Upper lobe of left lung (tissue), 6 donors: Measurements from ENCODE around the gene NEURL4. TPM values are rescaled to one million over a fixed set of nuclear protein-coding genes. Genes with fewer than 3 reads are reported as not detected.

Experiments used
- ATAC-seq, 2 donors: fragments of 200-7000 bp; cut with Tn5 transposase; one replicate each; pipeline ENCODE4 v1.9.1; 2022; ENCODE audit warnings: mild to moderate bottlenecking in 2 of 2, moderate library complexity in 2 of 2; ENCODE audit not compliant: low FRiP score in 2 of 2
- DNase-seq, 2 donors: peaks; one replicate each; pipeline ENCODE4 v3.0.0-alpha.2; 2019 to 2020
- H3K27ac ChIP-seq, 4 donors: fragments of 200-600 bp; sonication (generic); one replicate each; pipeline ENCODE4 v1.5.1; 2016 to 2019
- H3K27me3 ChIP-seq, 4 donors: fragments of 200-600 bp; sonication (generic); one replicate each; pipeline ENCODE4 v1.5.1; 2017 to 2019
- H3K36me3 ChIP-seq, 4 donors: fragments of 200-600 bp; sonication (generic); one replicate each; pipeline ENCODE4 v1.5.1; 2016 to 2019
- H3K4me1 ChIP-seq, 4 donors: fragments of 200-600 bp; sonication (generic); one replicate each; pipeline ENCODE4 v1.5.1; 2018 to 2019
- H3K4me3 ChIP-seq, 4 donors: fragments of 200-600 bp; sonication (generic); one replicate each; pipeline ENCODE4 v1.5.1; 2017 to 2019; ENCODE audit warnings: mild to moderate bottlenecking in 2 of 4, moderate library complexity in 1 of 4
- H3K9me3 ChIP-seq, 4 donors: fragments of 200-600 bp; sonication (generic); one replicate each; pipeline ENCODE4 v1.5.1; 2018 to 2019
- CTCF ChIP-seq, 6 experiments: fragments of 450-650 bp in 4 of 6; fragments of 200-600 bp in 2 of 6; sonication (generic) in 2 of 6; IDR thresholded peaks; one replicate each; pipeline ENCODE4 v1.5.1; 2016 to 2019; ENCODE audit warnings: antibody characterized with exemption in 6 of 6
- EP300 ChIP-seq, 4 donors: sonication (generic); formaldehyde crosslinking; IDR thresholded peaks; one replicate each; pipeline ENCODE4 v1.5.1; 2017; ENCODE audit warnings: antibody characterized with exemption in 4 of 4, control low read depth in 2 of 4
- POLR2A ChIP-seq, 4 donors: fragments of 450-650 bp; IDR thresholded peaks; one replicate each; pipeline ENCODE4 v1.5.1; 2016 to 2017; ENCODE audit warnings: antibody characterized with exemption in 4 of 4, mild to moderate bottlenecking in 2 of 4
- POLR2AphosphoS5 ChIP-seq, 2 donors: sonication (generic); formaldehyde crosslinking; IDR thresholded peaks; one replicate each; pipeline ENCODE4 v1.5.1; 2017; ENCODE audit warnings: antibody characterized with exemption in 2 of 2
- WGBS, 2 donors: methylation state at CpG; one replicate each; pipeline ENCODE4 v1.1.5; 2017 to 2018; 5-methylcytosine and 5-hydroxymethylcytosine counted together
- total RNA-seq, 6 donors: library from RNA; depleted of rRNA in 4 of 6; stranded (reverse); fragments of >200 nt in 4 of 6; gene quantifications; one replicate each; pipeline versions ENCODE4 v1.1.0 to v1.2.1, GENCODE V29; 2016 to 2021
- donor health status: DM: no; HTN: no; CAD: no; lungs with moderate emphysema.
- donor health status: DM: no; HTN: yes; CAD: no; lungs with severe emphysema.

The NEURL4 gene
- total RNA-seq, 6 donors from 2014 or later: 14.2 to 77.5 (median 37.5) TPM

DNA sequence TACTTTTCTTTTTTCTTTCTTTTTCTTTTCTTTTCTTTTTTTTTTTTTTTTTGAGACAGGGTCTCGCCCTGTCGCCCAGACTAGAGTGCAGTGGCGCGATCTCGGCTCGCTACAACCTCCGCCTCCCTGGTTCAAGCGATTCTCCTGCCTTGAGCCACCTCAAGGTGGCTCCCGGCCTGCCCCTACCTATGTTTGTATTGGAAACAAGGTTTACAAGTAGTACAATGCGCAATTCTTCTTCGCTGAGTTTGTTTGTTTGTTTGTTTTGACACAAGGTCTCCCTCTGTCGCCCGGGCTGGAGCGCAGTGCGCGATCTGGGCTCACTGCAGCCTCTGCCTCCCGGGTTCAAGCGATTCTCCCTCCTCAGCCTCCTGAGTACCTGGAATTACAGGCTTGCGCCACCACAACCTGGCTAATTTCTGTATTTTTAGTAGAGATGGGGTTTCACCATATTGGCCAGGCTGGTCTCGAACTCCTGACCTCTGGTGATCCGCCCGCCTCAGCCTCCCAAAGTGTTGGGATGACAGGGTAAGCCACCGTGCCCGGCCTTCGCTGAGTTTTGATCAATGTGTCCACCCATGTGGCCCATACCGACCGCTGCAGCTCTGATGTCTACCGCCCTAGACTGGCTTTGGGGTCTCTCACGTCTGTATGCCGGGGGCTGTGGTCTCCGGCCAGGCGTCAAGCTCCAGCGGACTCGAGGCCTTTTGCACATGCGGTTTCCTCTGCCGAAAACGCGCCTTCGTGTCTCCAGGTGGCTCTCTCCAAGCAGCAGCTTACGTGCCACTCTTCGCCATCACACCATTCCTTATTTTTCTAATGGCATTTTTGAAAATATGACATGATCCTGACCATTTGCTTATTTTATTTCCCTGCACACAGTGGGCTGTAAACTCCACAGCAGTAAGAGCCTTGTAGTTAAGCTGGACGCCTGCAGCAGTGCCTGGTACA is 33.6 kb downstream of the NEURL4 start:
- TF ChIP-seq POLR2A (IDR thresholded peaks at IDR 0.05): no peak
- no peak for TF ChIP-seq POLR2AphosphoS5 (IDR thresholded peaks at IDR 0.05)
- TF ChIP-seq EP300 (IDR thresholded peaks at IDR 0.05): no peak
- no peak for TF ChIP-seq CTCF (IDR thresholded peaks at IDR 0.05)
- Histone ChIP-seq H3K4me3 (peak overlapping the region in 3 of 4 donors; percentile 36 to 46 (median 41)), H3K9me3 (no peaks in the 10 kb centered on the region), H3K27me3 (peaks cover 0 to 16% (median 15%) of the 10 kb centered on the region in 4 donors), H3K4me1 (peaks cover 24 to 34% (median 25%) of the 10 kb centered on the region in 4 donors), H3K27ac (peak overlapping the region in 1 of 4 donors; percentile 30), H3K36me3 (no peaks in the 10 kb centered on the region)
- no peak for DNase-seq
- WGBS, 2 donors: 60 to 73% methylated on average over 33 to 38 of the region's 42 CpGs
- no peak for ATAC-seq

- Histone ChIP-seq H3K4me3 (peak within 1 kb of the TSS in 3 of 4 donors; percentile 36 to 46 (median 41)), H3K27me3 (peaks cover 0 to 16% (median 15%) of the 10 kb centered on the region in 4 donors), H3K36me3 (no peaks in the 10 kb centered on the region), H3K9me3 (no peaks in the 10 kb centered on the region), H3K4me1 (peaks cover 24 to 34% (median 25%) of the 10 kb centered on the region in 4 donors), H3K27ac (no peak within 1 kb of the TSS)
- peak; percentile 72 to 93 for DNase-seq
- ATAC-seq: peak in 1 of 2 donors; percentile 31
- no peak for TF ChIP-seq EP300 (IDR thresholded peaks at IDR 0.05)
- no peak for TF ChIP-seq POLR2A (IDR thresholded peaks at IDR 0.05)
- no peak for TF ChIP-seq CTCF (IDR thresholded peaks at IDR 0.05)
- no peak for TF ChIP-seq POLR2AphosphoS5 (IDR thresholded peaks at IDR 0.05)
- 0 to 2% methylated on average over 12 to 14 of the region's 57 CpGs for WGBS, 2 donors
These were observed 34.5 kb downstream of the NEURL4 start, which contains the start of gene YBX2 for GRCh38 chr17:7294614-7295153. Gene YBX2 (minus strand): TSS chr17:7294639. CDS start chr17:7294500, 139 bp downstream.

GRCh38 chr17:7293816-7294613 is 35.1 kb downstream of the NEURL4 start:
- no peak for TF ChIP-seq EP300 (IDR thresholded peaks at IDR 0.05)
- no peak for TF ChIP-seq CTCF (IDR thresholded peaks at IDR 0.05)
- no peak for TF ChIP-seq POLR2A (IDR thresholded peaks at IDR 0.05)
- no peak for TF ChIP-seq POLR2AphosphoS5 (IDR thresholded peaks at IDR 0.05)
- H3K4me1 ChIP-seq: peaks cover 24 to 34% (median 25%) of the 10 kb centered on the region in 4 donors
- H3K36me3 ChIP-seq: no peaks in the 10 kb centered on the region
- peak; percentile 69 to 88 for DNase-seq
- WGBS, 2 donors: 9 to 15% methylated on average over 9 to 27 of the region's 75 CpGs
- H3K4me3 ChIP-seq: peak overlapping the region in 3 of 4 donors; percentile 36 to 46 (median 41)
- H3K9me3 ChIP-seq: no peaks in the 10 kb centered on the region
- no peak for ATAC-seq
- no peak overlapping the region for H3K27ac ChIP-seq
- peaks cover 0 to 16% (median 15%) of the 10 kb centered on the region in 4 donors for H3K27me3 ChIP-seq

DNA sequence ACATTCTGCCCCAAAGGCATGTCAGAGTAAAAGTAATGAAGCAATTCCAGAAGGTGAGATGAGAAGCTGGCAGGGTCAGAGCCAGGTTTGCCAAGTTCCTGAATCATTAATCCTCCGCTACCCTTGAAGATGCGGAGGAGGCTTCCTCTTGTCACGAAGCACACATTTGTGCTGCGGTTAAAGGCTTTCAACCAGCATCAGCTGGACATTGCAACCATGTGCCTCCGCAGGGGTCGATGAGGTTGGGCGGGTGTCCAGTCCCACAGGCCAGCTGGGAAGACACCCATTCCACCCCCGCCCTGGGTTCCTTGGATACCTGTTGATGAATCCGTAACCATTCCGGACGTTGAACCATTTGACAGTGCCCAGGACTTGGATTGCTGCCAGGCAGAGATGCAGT is 36.0 kb downstream of the NEURL4 start:
- Histone ChIP-seq H3K27me3 (peaks cover 0 to 16% (median 15%) of the 10 kb centered on the region in 4 donors), H3K9me3 (no peaks in the 10 kb centered on the region)
- DNase-seq: no peak

More for the DNA sequence above, 36.0 kb downstream of the NEURL4 start:
- WGBS, 2 donors: 74 to 88% methylated on average over 7 to 10 of the region's 11 CpGs
- no peak for TF ChIP-seq EP300 (IDR thresholded peaks at IDR 0.05)
- TF ChIP-seq POLR2A (IDR thresholded peaks at IDR 0.05): no peak
- TF ChIP-seq CTCF (IDR thresholded peaks at IDR 0.05): no peak
- no peak for TF ChIP-seq POLR2AphosphoS5 (IDR thresholded peaks at IDR 0.05)
- peaks cover 24 to 34% (median 25%) of the 10 kb centered on the region in 4 donors for H3K4me1 ChIP-seq
- H3K27ac ChIP-seq: no peak overlapping the region
- no peak for ATAC-seq
- H3K4me3 ChIP-seq: no peak overlapping the region
- no peaks in the 10 kb centered on the region for H3K36me3 ChIP-seq
